ENCODE data around the gene GPD2. TPM values are rescaled to one million over a fixed set of nuclear protein-coding genes. Genes with fewer than 3 reads are reported as not detected.

Gene GPD2
- polyA plus RNA-seq, 1 donor from 2014 or later = 3.5 TPM

- Histone ChIP-seq H3K9me2 (ENCODE audit: insufficient read depth, low read length) (no peaks in the 10 kb centered on the region), H3K27ac (ENCODE audit: low read length) (no peak overlapping the region), H3F3A (ENCODE audit: insufficient read depth, low read length, poor library complexity, severe bottlenecking) (no peaks in the 10 kb centered on the region), H3K79me2 (replicated peaks; ENCODE audit: insufficient read depth, low read length) (no peaks in the 10 kb centered on the region), H3K9ac (ENCODE audit: low read length) (peak overlapping the region; percentile 66), H4K20me1 (ENCODE audit: insufficient read depth) (no peaks in the 10 kb centered on the region), H2AFZ (ENCODE audit: low read depth, low read length) (peak overlapping the region; percentile 14), H3K27me3 (ENCODE audit: insufficient read depth, low read depth, low read length) (peaks cover 18% of the 10 kb centered on the region), H3K4me3 (ENCODE audit: low read length) (peak overlapping the region; percentile 75), H3K36me3 (ENCODE audit: insufficient read depth, low read length) (no peaks in the 10 kb centered on the region), H3K4me2 (ENCODE audit: low read length) (no peak overlapping the region), H3K9me3 (ENCODE audit: low read length) (no peaks in the 10 kb centered on the region)
- no peak for TF ChIP-seq EP300 (conservative IDR thresholded peaks at IDR 0.05; ENCODE audit: poor library complexity, severe bottlenecking)
- TF ChIP-seq EZH2 (IDR thresholded peaks at IDR 0.05; ENCODE audit: borderline replicate concordance, insufficient read depth, low read length, poor library complexity, severe bottlenecking) = no peak
- TF ChIP-seq SMC3 (conservative IDR thresholded peaks at IDR 0.05; ENCODE audit: poor library complexity) = no peak
- TF ChIP-seq MXI1 (conservative IDR thresholded peaks at IDR 0.05; ENCODE audit: poor library complexity, severe bottlenecking) = no peak
- no peak for TF ChIP-seq RAD21 (conservative IDR thresholded peaks at IDR 0.05)
- TF ChIP-seq REST (IDR thresholded peaks at IDR 0.05; ENCODE audit: borderline replicate concordance) = no peak
Measured at GRCh38 chr2:156436497-156437085, 412 bp downstream of the GPD2 start.

GRCh38 chr2:156437272-156437930, 1.2 kb downstream of the GPD2 start:
- Histone ChIP-seq H2AFZ (ENCODE audit: low read depth, low read length) (no peak overlapping the region), H3K9me2 (ENCODE audit: insufficient read depth, low read length) (no peaks in the 10 kb centered on the region), H3K9me3 (ENCODE audit: low read length) (no peaks in the 10 kb centered on the region), H3K4me3 (ENCODE audit: low read length) (no peak overlapping the region), H3K79me2 (replicated peaks; ENCODE audit: insufficient read depth, low read length) (no peaks in the 10 kb centered on the region), H3K36me3 (ENCODE audit: insufficient read depth, low read length) (no peaks in the 10 kb centered on the region), H3K4me2 (ENCODE audit: low read length) (no peak overlapping the region), H3K9ac (ENCODE audit: low read length) (no peak overlapping the region), H3K27me3 (ENCODE audit: insufficient read depth, low read depth, low read length) (peaks cover 18% of the 10 kb centered on the region), H3F3A (ENCODE audit: insufficient read depth, low read length, poor library complexity, severe bottlenecking) (no peaks in the 10 kb centered on the region), H3K27ac (ENCODE audit: low read length) (no peak overlapping the region), H4K20me1 (ENCODE audit: insufficient read depth) (no peaks in the 10 kb centered on the region)
- TF ChIP-seq MXI1 (conservative IDR thresholded peaks at IDR 0.05; ENCODE audit: poor library complexity, severe bottlenecking) (no peak), CTCF (IDR thresholded peaks at IDR 0.05; ENCODE audit: poor library complexity, severe bottlenecking) (no peak)
